Endothelial cell of umbilical vein (primary cell): ENCODE measurements around the gene C6. TPM values are rescaled to one million over a fixed set of nuclear protein-coding genes. Genes with fewer than 3 reads are reported as not detected.

ENCODE experiments used
- BruUV-seq: library from RNA; stranded (reverse); fragments of 400-500 nt; replicated peaks from 2 replicates; lab custom pipeline; 2021; lab: Mats Ljungman, UMichigan
- CTCF ChIA-PET: fragments of 300-600, 350-600 bp; sonication (Branson Sonifier 250); formaldehyde crosslinking; loops from one replicate; lab custom pipeline; 2021; ENCODE audit warnings: antibody characterized with exemption, inconsistent platforms; lab: Charles Lee
- POLR2A ChIA-PET: fragments of 300-600, 350-600 bp; sonication (Branson Sonifier 250); formaldehyde crosslinking; loops from one replicate; lab custom pipeline; 2021; ENCODE audit warnings: antibody characterized with exemption, inconsistent platforms; lab: Charles Lee
- DNase-seq: peaks from one replicate; pipeline ENCODE4 v3.0.0-alpha.2; 2011; ENCODE audit warnings: low read depth, low spot score
- FAIRE-seq: peaks from 2 replicates; lab custom pipeline; 2011; peaks lifted over from hg19 to GRCh38; lab: Jason Lieb, UNC
- H2AFZ ChIP-seq: 2 replicates; pipeline ENCODE4 v1.6.0; 2012; ENCODE audit warnings: low read depth, low read length, control low read depth, inconsistent platforms
- H3K27ac ChIP-seq: 2 replicates; pipeline ENCODE4 v1.5.1; 2011; ENCODE audit warnings: low read depth, mild to moderate bottlenecking, control low read depth, low read length, moderate library complexity; ENCODE audit not compliant: insufficient read depth
- H3K27me3 ChIP-seq, 2 experiments: 2 replicates each; pipeline versions ENCODE4 v1.6.0 to v1.6.1; 2011; ENCODE audit warnings: low read length in 2 of 2, mixed read lengths in 1 of 2; ENCODE audit not compliant: control insufficient read depth in 2 of 2, insufficient read depth in 2 of 2
- H3K36me3 ChIP-seq, 2 experiments: 2 replicates in 1 of 2; 3 replicates in 1 of 2; pipeline ENCODE4 v1.5.1; 2011; ENCODE audit warnings: low read length in 2 of 2, mild to moderate bottlenecking in 1 of 2, moderate library complexity in 1 of 2; ENCODE audit not compliant: control insufficient read depth in 2 of 2, insufficient read depth in 2 of 2; ENCODE audit errors: extremely low read depth in 1 of 2
- H3K4me1 ChIP-seq: 3 replicates; pipeline ENCODE4 v1.5.1; 2011; ENCODE audit warnings: mild to moderate bottlenecking, low read length; ENCODE audit not compliant: control insufficient read depth, insufficient read depth; ENCODE audit errors: extremely low read depth
- H3K4me2 ChIP-seq: 2 replicates; pipeline ENCODE4 v1.6.1; 2011; ENCODE audit warnings: low read length, control low read depth, mixed read lengths; ENCODE audit not compliant: insufficient read depth
- H3K4me3 ChIP-seq, 3 experiments: fragments of 200-600 bp in 1 of 3; sonication (generic), shearing (Covaris generic) in 1 of 3; replicated peaks in 1 of 3; 2 replicates each; pipeline ENCODE4 v1.5.1; 2011 to 2016; ENCODE audit warnings: control low read depth in 3 of 3, low read length in 3 of 3, mild to moderate bottlenecking in 2 of 3, inconsistent platforms in 1 of 3, low read depth in 1 of 3, moderate library complexity in 1 of 3; ENCODE audit not compliant: insufficient read depth in 1 of 3
- H3K79me2 ChIP-seq: 2 replicates; pipeline ENCODE4 v1.6.0; 2012; ENCODE audit warnings: low read length, inconsistent platforms; ENCODE audit not compliant: control insufficient read depth, insufficient read depth
- H3K9ac ChIP-seq: replicated peaks from 2 replicates; pipeline ENCODE3; 2011; ENCODE audit warnings: low read length, control low read depth; ENCODE audit not compliant: insufficient read depth; ENCODE audit errors: extremely low read depth
- H3K9me1 ChIP-seq: replicated peaks from 3 replicates; pipeline ENCODE4 v1.6.0; 2011; ENCODE audit warnings: mild to moderate bottlenecking, low read length; ENCODE audit not compliant: control insufficient read depth, insufficient read depth; ENCODE audit errors: extremely low read depth
- H3K9me3 ChIP-seq: replicated peaks from 2 replicates; pipeline ENCODE4 v1.5.1; 2012; ENCODE audit warnings: low read length, inconsistent platforms; ENCODE audit not compliant: control insufficient read depth, insufficient read depth
- H4K20me1 ChIP-seq: replicated peaks from 2 replicates; pipeline ENCODE3; 2011; ENCODE audit warnings: mild to moderate bottlenecking, low read length; ENCODE audit not compliant: control insufficient read depth, insufficient read depth; ENCODE audit errors: extremely low read depth
- CTCF ChIP-seq, 2 donors: IDR thresholded peaks; 1 replicate in 1 of 2; 2 replicates in 1 of 2; pipeline ENCODE4 v1.5.1; 2011; ENCODE audit warnings: low read length in 2 of 2, mild to moderate bottlenecking in 2 of 2, moderate library complexity in 2 of 2, control low read depth in 1 of 2, inconsistent platforms in 1 of 2, low read depth in 1 of 2; ENCODE audit not compliant: insufficient read depth in 1 of 2; ENCODE audit errors: extremely low read depth in 1 of 2
- EZH2 ChIP-seq: IDR thresholded peaks from 2 replicates; pipeline ENCODE4 v1.6.1; 2012; ENCODE audit warnings: borderline replicate concordance, low read depth, mild to moderate bottlenecking, moderate library complexity, low read length, inconsistent platforms; ENCODE audit not compliant: severe bottlenecking
- FOS ChIP-seq: IDR thresholded peaks from 2 replicates; pipeline ENCODE4 v1.6.1; 2011; ENCODE audit warnings: mild to moderate bottlenecking, low read length, moderate library complexity, borderline replicate concordance; ENCODE audit not compliant: insufficient read depth
- GATA2 ChIP-seq: IDR thresholded peaks from 2 replicates; pipeline ENCODE4 v1.7.0; 2011; ENCODE audit warnings: low read depth, mild to moderate bottlenecking, moderate library complexity, mixed read lengths, low read length; ENCODE audit not compliant: insufficient read length, insufficient read depth
- JUN ChIP-seq: IDR thresholded peaks from 2 replicates; pipeline ENCODE4 v1.6.1; 2011; ENCODE audit warnings: borderline replicate concordance, low read depth; ENCODE audit not compliant: insufficient read length, insufficient read depth
- MAX ChIP-seq: IDR thresholded peaks from 2 replicates; pipeline ENCODE4 v1.6.1; 2011; ENCODE audit not compliant: insufficient read depth, insufficient read length
- MYC ChIP-seq: IDR thresholded peaks from one replicate; pipeline ENCODE4 v1.6.1; 2011; ENCODE audit warnings: mild to moderate bottlenecking, low read depth, low read length
- POLR2A ChIP-seq: IDR thresholded peaks from 2 replicates; pipeline ENCODE4 v1.6.1; 2012; ENCODE audit warnings: low read depth, mild to moderate bottlenecking, control low read depth, low read length
- POLR2AphosphoS5 ChIP-seq: IDR thresholded peaks from 2 replicates; pipeline ENCODE4 v1.6.1; 2012; ENCODE audit warnings: low read depth, mild to moderate bottlenecking, control low read depth, low read length, moderate library complexity; ENCODE audit not compliant: insufficient read depth
- dilution Hi-C: fragments of 300-500 bp; cut with MboI; formaldehyde crosslinking; loops from one replicate; pipeline ENCODE4 v1.15.0; 2019; ENCODE audit warnings: low sequenced_read_pairs; ENCODE audit not compliant: extremely low pct_ligation_motif_present
- intact Hi-C: fragments of 100-400 bp; cut with micrococcal nuclease; formaldehyde crosslinking; loops from one replicate; pipeline ENCODE4 v1.10.0; 2022
- polyA plus RNA-seq, 4 experiments: library from polyadenylated mRNA; depleted of rRNA in 3 of 4; stranded (reverse) in 3 of 4; unstranded in 1 of 4; fragments of >200 nt; gene quantifications; 2 replicates each; pipeline versions ENCODE4 v1.2.1 to v1.2.3, GENCODE V29; 2011 to 2012; ENCODE audit warnings: missing spikeins in 1 of 4
- total RNA-seq: library from RNA; stranded (reverse); gene quantifications from 2 replicates; pipeline ENCODE4 v1.2.3, GENCODE V29; 2021

The C6 gene
- total and polyA plus RNA-seq, 2 donors (not counting 3 experiments of a cell fraction or from before 2014, with no cell fraction given), result not detected

GRCh38 chr5:41196197-41196596 is 17.1 kb downstream of the C6 start:
- POLR2A ChIA-PET, result no interaction called here
- TF ChIP-seq MAX, result no peak
- TF ChIP-seq POLR2AphosphoS5, result no peak
- no peak for TF ChIP-seq EZH2
- TF ChIP-seq GATA2, result no peak
- no peak for TF ChIP-seq CTCF (IDR thresholded peaks at IDR 0.05; ENCODE audit: extremely low read depth in 1 of 2, insufficient read depth in 1 of 2, low read depth in 1 of 2, low read length in 2 of 2)
- TF ChIP-seq MYC, result no peak
- TF ChIP-seq POLR2A, result no peak
- TF ChIP-seq FOS, result no peak
- no peak for TF ChIP-seq JUN
- H3K9me3 ChIP-seq, result no peaks in the 10 kb centered on the region
- no peaks in the 10 kb centered on the region for H3K27me3 ChIP-seq
- CTCF ChIA-PET, result no interaction called here
- dilution Hi-C loops, result no loop called here
- H3K9ac ChIP-seq, result no peak overlapping the region
- DNase-seq (no peak), FAIRE-seq (no peak)
- no peak overlapping the region for H3K4me2 ChIP-seq
- H3K4me3 ChIP-seq, result no peak overlapping the region
- no TSS peak for BruUV-seq
- H2AFZ ChIP-seq, result no peak overlapping the region
- H3K36me3 ChIP-seq, result no peaks in the 10 kb centered on the region
- no peaks in the 10 kb centered on the region for H3K79me2 ChIP-seq
- no peak overlapping the region for H3K27ac ChIP-seq
- intact Hi-C loops, result no loop called here
- no peaks in the 10 kb centered on the region for H4K20me1 ChIP-seq
- H3K9me1 ChIP-seq, result no peaks in the 10 kb centered on the region
- H3K4me1 ChIP-seq, result no peaks in the 10 kb centered on the region
